Liver (tissue), 9 donors: Measurements from ENCODE around the gene PLEKHB2. TPM values are rescaled to one million over a fixed set of nuclear protein-coding genes. Genes with fewer than 3 reads are reported as not detected.
"Not testable (repeated sequence)": the region's sequence is repeated elsewhere in the genome, so short reads cannot be mapped to it uniquely, and the experiment has no call there.

Source experiments
- DNase-seq: peaks from one replicate; pipeline ENCODE4 v3.0.0-alpha.2; 2017; ENCODE audit warnings: low spot score
- H3K27ac ChIP-seq, 2 donors: one replicate each; pipeline ENCODE4 v1.7.0; 2013; ENCODE audit warnings: inconsistent platforms in 2 of 2, low read length in 2 of 2, control low read depth in 1 of 2, low read depth in 1 of 2, mild to moderate bottlenecking in 1 of 2
- H3K27me3 ChIP-seq, 4 donors: one replicate each; pipeline versions ENCODE4 v1.6.1 to v1.7.0; 2013; ENCODE audit warnings: low read length in 3 of 4, inconsistent platforms in 1 of 4, mild to moderate bottlenecking in 1 of 4, moderate library complexity in 1 of 4; ENCODE audit not compliant: control insufficient read depth in 4 of 4, insufficient read depth in 4 of 4
- H3K36me3 ChIP-seq, 4 donors: one replicate each; pipeline versions ENCODE4 v1.6.1 to v1.7.0; 2013; ENCODE audit warnings: low read length in 3 of 4, mild to moderate bottlenecking in 3 of 4, low read depth in 1 of 4, moderate library complexity in 1 of 4; ENCODE audit not compliant: control insufficient read depth in 4 of 4, insufficient read depth in 3 of 4
- H3K4me1 ChIP-seq, 4 donors: one replicate each; pipeline versions ENCODE4 v1.6.1 to v1.7.0; 2013; ENCODE audit warnings: low read length in 3 of 4, mild to moderate bottlenecking in 3 of 4, moderate library complexity in 1 of 4; ENCODE audit not compliant: control insufficient read depth in 4 of 4, insufficient read depth in 4 of 4
- H3K4me3 ChIP-seq, 3 donors: one replicate each; pipeline versions ENCODE4 v1.6.1 to v1.7.0; 2013; ENCODE audit warnings: low read length in 3 of 3, control low read depth in 1 of 3, low read depth in 1 of 3, mild to moderate bottlenecking in 1 of 3
- H3K9ac ChIP-seq, 2 donors: one replicate each; pipeline ENCODE4 v1.7.0; 2013; ENCODE audit warnings: low read length in 2 of 2, mild to moderate bottlenecking in 2 of 2, moderate library complexity in 2 of 2, control low read depth in 1 of 2, low read depth in 1 of 2
- H3K9me3 ChIP-seq, 4 donors: one replicate each; pipeline versions ENCODE4 v1.6.1 to v1.7.0; 2013; ENCODE audit warnings: low read length in 3 of 4; ENCODE audit not compliant: control insufficient read depth in 4 of 4
- EGR1 ChIP-seq, 2 donors: IDR thresholded peaks; 2 replicates each; pipeline ENCODE4 v1.6.1; 2016 to 2018; ENCODE audit warnings: antibody characterized with exemption in 2 of 2, low read depth in 2 of 2
- FOXA1 ChIP-seq: IDR thresholded peaks from 2 replicates; pipeline ENCODE4 v1.6.1; 2016; ENCODE audit warnings: antibody characterized with exemption
- FOXA2 ChIP-seq: IDR thresholded peaks from 2 replicates; pipeline ENCODE4 v1.6.1; 2016; ENCODE audit warnings: antibody characterized with exemption
- GABPA ChIP-seq, 2 donors: IDR thresholded peaks in 1 of 2; conservative IDR thresholded peaks in 1 of 2; 2 replicates each; pipeline ENCODE4 v1.6.1; 2016; ENCODE audit warnings: antibody characterized with exemption in 2 of 2, mild to moderate bottlenecking in 1 of 2, moderate library complexity in 1 of 2
- HNF4A ChIP-seq, 2 donors: conservative IDR thresholded peaks; 2 replicates each; pipeline ENCODE4 v1.6.1; 2016; ENCODE audit warnings: antibody characterized with exemption in 2 of 2, mild to moderate bottlenecking in 2 of 2
- HNF4G ChIP-seq: IDR thresholded peaks from 2 replicates; pipeline ENCODE4 v1.6.1; 2016; ENCODE audit warnings: antibody characterized with exemption
- JUND ChIP-seq, 2 donors: IDR thresholded peaks; 2 replicates each; pipeline ENCODE4 v1.6.1; 2016; ENCODE audit warnings: antibody characterized with exemption in 2 of 2
- NR2F2 ChIP-seq: IDR thresholded peaks from 2 replicates; pipeline ENCODE4 v1.6.1; 2016; ENCODE audit warnings: antibody characterized with exemption
- RAD21 ChIP-seq, 2 donors: IDR thresholded peaks; 2 replicates each; pipeline ENCODE4 v1.6.1; 2016; ENCODE audit warnings: antibody characterized with exemption in 2 of 2, mild to moderate bottlenecking in 2 of 2
- RXRA ChIP-seq, 2 donors: IDR thresholded peaks; 2 replicates each; pipeline ENCODE4 v1.6.1; 2017 to 2018; ENCODE audit warnings: antibody characterized with exemption in 2 of 2, mild to moderate bottlenecking in 1 of 2
- SP1 ChIP-seq: IDR thresholded peaks from 2 replicates; pipeline ENCODE4 v1.6.1; 2018; ENCODE audit warnings: antibody characterized with exemption, mild to moderate bottlenecking
- TAF1 ChIP-seq: conservative IDR thresholded peaks from 2 replicates; pipeline ENCODE4 v1.6.1; 2016; ENCODE audit warnings: antibody characterized with exemption, mild to moderate bottlenecking
- YY1 ChIP-seq: IDR thresholded peaks from 2 replicates; pipeline ENCODE4 v1.6.1; 2016; ENCODE audit warnings: antibody characterized with exemption, mild to moderate bottlenecking
- WGBS: extraction: QIAGEN DNeasy Blood & Tissue Kit; methylation state at CpG from one replicate; pipeline ENCODE4 v1.1.7; 2013; 5-methylcytosine and 5-hydroxymethylcytosine counted together
- polyA plus RNA-seq, 2 donors: library from polyadenylated mRNA; stranded (reverse) in 1 of 2; unstranded in 1 of 2; fragments of 200-250 nt in 1 of 2; fragments of >200 nt in 1 of 2; fragmentation: Nextera tagmentation in 1 of 2; extraction: Ambion mirVana in 1 of 2; gene quantifications; one replicate each; pipeline versions ENCODE4 v1.2.1 to v1.2.3, GENCODE V29; 2013 to 2015
- total RNA-seq, 2 donors: library from RNA; depleted of rRNA; stranded (reverse); fragments of >200 nt; gene quantifications; one replicate each; pipeline ENCODE4 v1.2.3, GENCODE V29; 2014
- TF ChIP-seq, protein P1 (sequence below): IDR thresholded peaks from 2 replicates; pipeline ENCODE4 v1.6.1; 2016; ENCODE audit warnings: antibody characterized with exemption
- TF ChIP-seq, protein P2 (sequence below): IDR thresholded peaks from 2 replicates; pipeline ENCODE4 v1.6.1; 2016; ENCODE audit warnings: antibody characterized with exemption, mild to moderate bottlenecking
- donor health status: healthy.
- donor health status: healthy.
- donor health status: healthy.
- donor health status: healthy.
- donor health status: healthy.

The PLEKHB2 gene
- total and polyA plus RNA-seq, 4 donors = 8.6 to 34.9 (median 18.8) TPM

DNA sequence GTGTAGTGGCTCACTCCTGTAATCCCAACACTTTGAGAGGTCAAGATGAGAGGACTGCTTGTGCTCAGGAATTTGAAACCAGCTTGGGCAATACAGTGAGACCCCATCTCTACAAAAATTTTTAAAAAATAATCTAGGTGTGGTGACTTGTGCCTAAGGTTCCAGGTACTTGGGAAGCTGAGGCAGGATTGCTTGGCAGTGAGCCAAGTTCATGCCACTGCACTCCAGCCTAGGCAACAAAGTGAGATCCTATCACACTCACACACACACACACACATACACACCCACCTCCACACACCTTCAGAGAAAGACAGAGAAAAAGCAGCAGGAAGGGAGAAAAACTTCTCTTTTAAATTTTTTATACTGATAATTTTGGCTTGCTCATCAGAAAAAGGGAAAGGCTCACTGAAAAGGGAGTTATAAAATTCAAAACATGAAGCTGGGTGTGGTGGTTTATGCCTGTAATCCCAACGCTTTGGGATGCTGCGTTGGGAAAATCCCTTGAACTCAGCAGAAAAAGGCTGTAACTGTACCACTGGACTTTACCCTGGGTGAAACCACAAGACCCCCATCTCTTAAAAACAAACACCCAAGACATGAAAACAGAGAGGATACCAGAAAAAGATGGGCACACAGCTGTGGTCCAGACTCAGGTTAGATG lies 37.5 kb upstream of the PLEKHB2 start:
- peaks cover 0 to 7% (median 2%) of the 10 kb centered on the region in 4 donors for H3K4me1 ChIP-seq
- peaks cover 3 to 27% (median 18%) of the 10 kb centered on the region in 4 donors for H3K36me3 ChIP-seq
- TF ChIP-seq TAF1 (no peak), FOXA1 (no peak), RXRA (IDR thresholded peaks at IDR 0.05) (no peak), RAD21 (IDR thresholded peaks at IDR 0.05) (no peak), EGR1 (IDR thresholded peaks at IDR 0.05; ENCODE audit: low read depth in 2 of 2) (no peak)
- TF ChIP-seq, protein P1, sequence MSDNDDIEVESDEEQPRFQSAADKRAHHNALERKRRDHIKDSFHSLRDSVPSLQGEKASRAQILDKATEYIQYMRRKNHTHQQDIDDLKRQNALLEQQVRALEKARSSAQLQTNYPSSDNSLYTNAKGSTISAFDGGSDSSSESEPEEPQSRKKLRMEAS = no peak
- TF ChIP-seq, protein P2, sequence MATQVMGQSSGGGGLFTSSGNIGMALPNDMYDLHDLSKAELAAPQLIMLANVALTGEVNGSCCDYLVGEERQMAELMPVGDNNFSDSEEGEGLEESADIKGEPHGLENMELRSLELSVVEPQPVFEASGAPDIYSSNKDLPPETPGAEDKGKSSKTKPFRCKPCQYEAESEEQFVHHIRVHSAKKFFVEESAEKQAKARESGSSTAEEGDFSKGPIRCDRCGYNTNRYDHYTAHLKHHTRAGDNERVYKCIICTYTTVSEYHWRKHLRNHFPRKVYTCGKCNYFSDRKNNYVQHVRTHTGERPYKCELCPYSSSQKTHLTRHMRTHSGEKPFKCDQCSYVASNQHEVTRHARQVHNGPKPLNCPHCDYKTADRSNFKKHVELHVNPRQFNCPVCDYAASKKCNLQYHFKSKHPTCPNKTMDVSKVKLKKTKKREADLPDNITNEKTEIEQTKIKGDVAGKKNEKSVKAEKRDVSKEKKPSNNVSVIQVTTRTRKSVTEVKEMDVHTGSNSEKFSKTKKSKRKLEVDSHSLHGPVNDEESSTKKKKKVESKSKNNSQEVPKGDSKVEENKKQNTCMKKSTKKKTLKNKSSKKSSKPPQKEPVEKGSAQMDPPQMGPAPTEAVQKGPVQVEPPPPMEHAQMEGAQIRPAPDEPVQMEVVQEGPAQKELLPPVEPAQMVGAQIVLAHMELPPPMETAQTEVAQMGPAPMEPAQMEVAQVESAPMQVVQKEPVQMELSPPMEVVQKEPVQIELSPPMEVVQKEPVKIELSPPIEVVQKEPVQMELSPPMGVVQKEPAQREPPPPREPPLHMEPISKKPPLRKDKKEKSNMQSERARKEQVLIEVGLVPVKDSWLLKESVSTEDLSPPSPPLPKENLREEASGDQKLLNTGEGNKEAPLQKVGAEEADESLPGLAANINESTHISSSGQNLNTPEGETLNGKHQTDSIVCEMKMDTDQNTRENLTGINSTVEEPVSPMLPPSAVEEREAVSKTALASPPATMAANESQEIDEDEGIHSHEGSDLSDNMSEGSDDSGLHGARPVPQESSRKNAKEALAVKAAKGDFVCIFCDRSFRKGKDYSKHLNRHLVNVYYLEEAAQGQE = no peak

DNA sequence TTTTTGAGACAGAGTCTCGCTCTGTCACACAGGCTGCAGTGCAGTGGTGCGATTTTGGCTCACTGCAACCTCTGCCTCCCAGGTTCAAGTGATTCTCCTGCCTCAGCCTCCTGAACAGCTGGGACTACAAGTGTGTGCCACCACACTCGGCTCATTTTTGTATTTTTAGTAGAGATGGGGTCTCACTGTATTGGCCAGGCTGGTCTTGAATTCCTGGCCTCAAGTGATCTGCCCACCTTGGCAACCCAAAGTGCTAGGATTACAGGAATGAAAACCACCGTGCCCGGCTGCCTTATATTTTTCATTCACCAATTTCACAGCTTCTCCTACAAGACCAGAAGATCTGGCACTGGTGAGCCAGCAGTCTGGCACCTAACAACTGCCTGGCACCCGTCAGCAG lies 37.0 kb upstream of the PLEKHB2 start:
- peaks cover 3 to 27% (median 19%) of the 10 kb centered on the region in 4 donors for H3K36me3 ChIP-seq
- H3K4me3 ChIP-seq, H3K27ac ChIP-seq, H3K9me3 ChIP-seq, H3K27me3 ChIP-seq, H3K9ac ChIP-seq, H3K4me1 ChIP-seq, DNase-seq: not testable (repeated sequence)
- 96% methylated on average over 6 of the region's 6 CpGs for WGBS

More for the DNA sequence above, 37.5 kb upstream of the PLEKHB2 start:
- 57% methylated on average over 2 of the region's 2 CpGs for WGBS
- no peak for DNase-seq
- Histone ChIP-seq H3K9ac (no peak overlapping the region), H3K9me3 (no peaks in the 10 kb centered on the region), H3K4me3 (no peak overlapping the region), H3K27me3 (no peaks in the 10 kb centered on the region), H3K27ac (no peak overlapping the region)

DNA sequence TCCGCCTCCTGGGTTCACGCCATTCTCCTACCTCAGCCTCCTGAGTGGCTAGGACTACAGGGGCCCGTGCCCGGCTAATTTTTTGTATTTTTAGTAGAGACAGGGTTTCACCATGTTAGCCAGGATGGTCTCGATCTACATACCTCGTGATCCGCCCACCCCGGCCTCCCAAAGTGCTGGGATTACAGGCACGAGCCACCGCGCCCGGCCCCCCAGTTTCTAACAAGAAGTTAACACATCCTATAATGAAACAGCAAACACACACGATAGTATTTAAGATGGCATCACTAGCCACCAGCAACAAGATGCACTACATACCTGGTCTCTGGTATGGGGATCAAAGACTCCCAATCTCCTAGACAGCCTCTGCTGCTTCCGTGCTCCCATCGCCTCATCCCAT lies 29.6 kb upstream of the PLEKHB2 start:
- peak overlapping the region; percentile 64 to 74 for H3K27ac ChIP-seq
- H3K36me3 ChIP-seq = peaks cover 7 to 28% (median 24%) of the 10 kb centered on the region in 4 donors
- H3K4me3 ChIP-seq, H3K9me3 ChIP-seq, DNase-seq, H3K9ac ChIP-seq, H3K27me3 ChIP-seq: not testable (repeated sequence)
- WGBS = 97% methylated on average over 15 of the region's 15 CpGs
- peaks cover 10 to 29% (median 21%) of the 10 kb centered on the region in 4 donors for H3K4me1 ChIP-seq

DNA sequence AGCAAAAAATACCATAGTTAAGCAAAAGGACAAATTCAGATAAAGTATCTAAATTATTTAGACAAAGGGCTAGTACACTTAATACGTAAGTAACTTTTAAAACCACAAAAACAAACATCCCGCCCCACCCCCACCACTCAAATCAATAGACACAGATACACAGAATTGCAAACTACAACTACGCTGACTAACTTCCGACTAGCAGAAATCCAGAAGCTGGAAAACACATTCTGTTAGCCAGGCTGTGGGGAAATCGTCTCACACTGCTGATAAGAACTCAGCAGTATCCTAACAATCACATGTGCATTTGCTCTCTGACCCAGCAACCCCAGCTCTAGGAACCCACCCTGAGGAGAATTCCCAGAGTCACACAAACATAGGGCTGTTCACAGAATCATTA lies 28.4 kb upstream of the PLEKHB2 start:
- Histone ChIP-seq H3K4me3 (no peak overlapping the region), H3K27ac (peak overlapping the region; percentile 64 to 74), H3K36me3 (peaks cover 9 to 23% (median 20%) of the 10 kb centered on the region in 4 donors), H3K4me1 (peaks cover 10 to 35% (median 28%) of the 10 kb centered on the region in 4 donors), H3K9me3 (no peaks in the 10 kb centered on the region), H3K27me3 (no peaks in the 10 kb centered on the region), H3K9ac (peak overlapping the region in 1 of 2 donors; percentile 33)
- WGBS = 25% methylated on average over 5 of the region's 5 CpGs
- no peak for DNase-seq
- TF ChIP-seq, protein P1 = peak; percentile 32
- TF ChIP-seq NR2F2 (peak; percentile 19), GABPA (IDR thresholded peaks at IDR 0.05 in 1 of 2, conservative IDR thresholded peaks at IDR 0.05 in 1 of 2) (peak in 1 of 2 donors; percentile 66), RXRA (IDR thresholded peaks at IDR 0.05) (peak in 1 of 2 donors; percentile 80), HNF4A (conservative IDR thresholded peaks at IDR 0.05) (peak; percentile 37 to 69), YY1 (peak; percentile 60), JUND (IDR thresholded peaks at IDR 0.05) (peak in 1 of 2 donors; percentile 63), EGR1 (IDR thresholded peaks at IDR 0.05; ENCODE audit: low read depth in 2 of 2) (peak; percentile 26 to 28), HNF4G (no peak), SP1 (peak; percentile 72), FOXA2 (peak; percentile 61), FOXA1 (peak; percentile 58), RAD21 (IDR thresholded peaks at IDR 0.05) (peak; percentile 39 to 52)
- TF ChIP-seq, protein P2 = peak; percentile 29
